BE2C (cell line): ENCODE data around the gene GZF1.

Source experiments
- DNase-seq: peaks from one replicate; pipeline ENCODE4 v3.0.0-alpha.2; 2020
- H3K27me3 ChIP-seq: fragments of 250-450 bp; sonication (Bioruptor Pico); 2 replicates; pipeline ENCODE4 v1.5.1; 2020; ENCODE audit warnings: mild to moderate bottlenecking
- H3K36me3 ChIP-seq: fragments of 250-450 bp; sonication (Bioruptor Pico); 2 replicates; pipeline ENCODE4 v1.5.1; 2020; ENCODE audit warnings: mild to moderate bottlenecking
- H3K4me1 ChIP-seq: fragments of 250-450 bp; sonication (Bioruptor Pico); 2 replicates; pipeline ENCODE4 v1.5.1; 2020
- H3K4me3 ChIP-seq: 2 replicates; pipeline ENCODE4 v1.5.1; 2011; ENCODE audit warnings: low read depth, low read length
- H3K9me3 ChIP-seq: fragments of 250-450 bp; sonication (Bioruptor Pico); 2 replicates; pipeline ENCODE4 v1.5.1; 2020
- TF ChIP-seq, protein P1 (sequence below): IDR thresholded peaks from 2 replicates; pipeline ENCODE4 v1.5.1; 2012; ENCODE audit warnings: mild to moderate bottlenecking, low read depth, low read length

Gene GZF1

DNA sequence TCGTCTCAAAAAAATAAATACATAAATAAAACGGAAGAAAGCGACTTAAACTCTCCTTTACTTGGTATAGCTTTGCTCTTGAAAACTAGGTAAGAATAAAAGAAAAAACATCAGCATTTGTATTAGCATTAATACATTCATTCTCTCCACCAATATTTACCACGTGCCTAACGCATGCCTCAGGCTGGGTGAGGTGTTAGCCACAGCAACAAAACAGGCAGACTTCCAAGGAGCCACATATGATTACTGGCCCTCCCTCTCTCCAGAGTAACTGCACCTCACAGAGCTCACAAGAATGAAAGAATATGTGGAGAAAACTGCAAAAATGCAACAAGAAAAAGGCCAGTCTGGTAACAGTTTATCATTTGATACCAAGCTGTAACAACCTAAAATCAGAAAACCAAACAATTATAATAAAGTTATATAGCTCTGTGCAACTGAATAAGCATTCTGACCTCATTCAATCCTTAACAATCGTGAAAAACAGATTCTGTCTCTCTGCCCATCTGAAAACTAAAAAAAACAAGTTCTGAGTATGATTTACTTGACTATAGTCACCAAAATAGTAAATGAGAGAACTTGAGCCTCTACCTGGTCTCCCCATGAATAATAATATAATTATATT, 54.1 kb downstream of the GZF1 start:
- H3K9me3 ChIP-seq: no peaks in the 10 kb centered on the region
- no peaks in the 10 kb centered on the region for H3K27me3 ChIP-seq
- TF ChIP-seq, protein P1, sequence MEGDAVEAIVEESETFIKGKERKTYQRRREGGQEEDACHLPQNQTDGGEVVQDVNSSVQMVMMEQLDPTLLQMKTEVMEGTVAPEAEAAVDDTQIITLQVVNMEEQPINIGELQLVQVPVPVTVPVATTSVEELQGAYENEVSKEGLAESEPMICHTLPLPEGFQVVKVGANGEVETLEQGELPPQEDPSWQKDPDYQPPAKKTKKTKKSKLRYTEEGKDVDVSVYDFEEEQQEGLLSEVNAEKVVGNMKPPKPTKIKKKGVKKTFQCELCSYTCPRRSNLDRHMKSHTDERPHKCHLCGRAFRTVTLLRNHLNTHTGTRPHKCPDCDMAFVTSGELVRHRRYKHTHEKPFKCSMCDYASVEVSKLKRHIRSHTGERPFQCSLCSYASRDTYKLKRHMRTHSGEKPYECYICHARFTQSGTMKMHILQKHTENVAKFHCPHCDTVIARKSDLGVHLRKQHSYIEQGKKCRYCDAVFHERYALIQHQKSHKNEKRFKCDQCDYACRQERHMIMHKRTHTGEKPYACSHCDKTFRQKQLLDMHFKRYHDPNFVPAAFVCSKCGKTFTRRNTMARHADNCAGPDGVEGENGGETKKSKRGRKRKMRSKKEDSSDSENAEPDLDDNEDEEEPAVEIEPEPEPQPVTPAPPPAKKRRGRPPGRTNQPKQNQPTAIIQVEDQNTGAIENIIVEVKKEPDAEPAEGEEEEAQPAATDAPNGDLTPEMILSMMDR: no peak
- no peak for DNase-seq
- no peak overlapping the region for H3K4me3 ChIP-seq
- no peaks in the 10 kb centered on the region for H3K4me1 ChIP-seq
- no peaks in the 10 kb centered on the region for H3K36me3 ChIP-seq

DNA sequence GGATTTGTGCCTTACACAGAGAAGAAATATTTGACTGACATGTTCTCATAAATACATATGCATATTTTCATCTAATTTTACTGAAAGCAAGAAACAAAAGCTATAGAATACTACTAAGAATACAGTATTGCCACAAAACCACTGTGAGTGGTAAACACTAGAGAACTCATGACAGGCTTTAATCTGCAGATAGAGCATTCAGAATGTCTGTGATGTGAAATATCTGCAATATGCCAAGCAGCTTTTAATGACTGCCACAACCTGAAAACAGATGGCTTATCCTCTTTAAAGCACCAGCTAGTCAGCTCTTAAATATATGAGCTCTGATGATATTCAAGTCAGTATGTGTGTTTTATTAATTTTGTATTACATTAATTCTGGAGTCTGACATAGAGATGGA, 55.9 kb downstream of the GZF1 start:
- TF ChIP-seq, protein P1: no peak
- Histone ChIP-seq H3K9me3 (no peaks in the 10 kb centered on the region), H3K27me3 (no peaks in the 10 kb centered on the region), H3K4me1 (no peaks in the 10 kb centered on the region), H3K36me3 (no peaks in the 10 kb centered on the region), H3K4me3 (no peak overlapping the region)
- no peak for DNase-seq

DNA sequence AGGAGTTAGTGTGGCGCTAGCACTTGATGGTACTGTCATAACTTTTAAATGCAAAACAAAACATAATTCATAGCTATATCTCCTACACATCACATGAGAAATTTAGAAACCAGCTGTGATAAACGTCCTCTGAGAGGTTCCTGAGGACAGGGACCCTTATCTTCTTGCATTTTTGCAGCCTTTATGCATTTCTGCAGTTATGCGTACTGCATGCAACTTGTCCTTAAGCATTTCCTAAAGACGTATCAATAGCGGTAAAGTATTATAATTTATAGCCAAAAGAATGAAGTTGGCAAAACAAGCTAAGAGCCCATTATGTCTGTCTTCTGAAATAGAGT, 57.6 kb downstream of the GZF1 start:
- TF ChIP-seq, protein P1: no peak
- Histone ChIP-seq H3K27me3 (no peaks in the 10 kb centered on the region), H3K4me3 (peak overlapping the region; percentile 86), H3K9me3 (no peaks in the 10 kb centered on the region), H3K36me3 (no peaks in the 10 kb centered on the region), H3K4me1 (no peaks in the 10 kb centered on the region)
- DNase-seq: no peak

DNA sequence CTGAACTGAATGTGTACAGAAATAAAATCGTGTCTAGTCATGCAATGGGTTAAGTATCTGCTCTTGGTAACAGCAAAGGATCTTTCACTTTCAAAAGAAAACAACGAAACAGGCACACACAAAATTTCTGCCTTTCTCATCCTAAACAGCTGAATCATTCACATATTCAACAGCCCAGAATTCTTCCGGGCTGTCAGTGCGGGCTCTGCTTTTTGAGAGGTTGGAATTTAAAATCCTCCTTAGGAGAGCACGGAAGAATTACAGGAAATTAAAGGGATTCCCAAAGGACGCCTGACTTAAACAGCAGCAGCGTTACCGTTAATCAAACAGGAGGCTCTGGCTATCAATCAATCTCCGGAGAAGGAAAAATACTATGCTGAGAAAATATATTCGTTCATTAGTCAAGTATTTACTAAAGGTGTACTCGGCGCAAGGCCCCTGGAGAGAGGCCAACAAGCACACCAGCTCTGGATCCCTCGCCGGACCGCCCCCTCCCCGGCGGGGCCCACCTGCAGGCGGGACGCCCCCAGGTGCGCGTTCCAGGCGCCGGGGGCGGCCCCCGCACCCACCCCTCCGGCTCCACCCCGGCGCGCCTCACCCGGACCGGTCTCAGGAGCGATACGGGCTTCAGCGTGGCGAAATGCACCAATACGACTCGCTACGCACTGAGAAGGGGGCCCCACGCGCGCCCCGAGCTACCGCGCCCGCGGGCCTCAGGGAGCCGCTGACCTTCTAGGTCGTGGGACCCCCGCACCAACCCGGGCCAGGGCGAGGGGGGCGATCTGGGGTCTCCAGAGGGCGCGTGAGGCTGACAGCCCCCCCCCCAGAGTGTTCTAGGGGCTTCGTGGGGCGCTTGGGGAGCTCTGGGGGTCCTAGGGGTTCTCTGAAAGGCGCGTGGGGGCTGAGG, 58.3 kb downstream of the GZF1 start:
- TF ChIP-seq, protein P1: no peak
- DNase-seq: peak; percentile 23
- H3K36me3 ChIP-seq: no peaks in the 10 kb centered on the region

DNA sequence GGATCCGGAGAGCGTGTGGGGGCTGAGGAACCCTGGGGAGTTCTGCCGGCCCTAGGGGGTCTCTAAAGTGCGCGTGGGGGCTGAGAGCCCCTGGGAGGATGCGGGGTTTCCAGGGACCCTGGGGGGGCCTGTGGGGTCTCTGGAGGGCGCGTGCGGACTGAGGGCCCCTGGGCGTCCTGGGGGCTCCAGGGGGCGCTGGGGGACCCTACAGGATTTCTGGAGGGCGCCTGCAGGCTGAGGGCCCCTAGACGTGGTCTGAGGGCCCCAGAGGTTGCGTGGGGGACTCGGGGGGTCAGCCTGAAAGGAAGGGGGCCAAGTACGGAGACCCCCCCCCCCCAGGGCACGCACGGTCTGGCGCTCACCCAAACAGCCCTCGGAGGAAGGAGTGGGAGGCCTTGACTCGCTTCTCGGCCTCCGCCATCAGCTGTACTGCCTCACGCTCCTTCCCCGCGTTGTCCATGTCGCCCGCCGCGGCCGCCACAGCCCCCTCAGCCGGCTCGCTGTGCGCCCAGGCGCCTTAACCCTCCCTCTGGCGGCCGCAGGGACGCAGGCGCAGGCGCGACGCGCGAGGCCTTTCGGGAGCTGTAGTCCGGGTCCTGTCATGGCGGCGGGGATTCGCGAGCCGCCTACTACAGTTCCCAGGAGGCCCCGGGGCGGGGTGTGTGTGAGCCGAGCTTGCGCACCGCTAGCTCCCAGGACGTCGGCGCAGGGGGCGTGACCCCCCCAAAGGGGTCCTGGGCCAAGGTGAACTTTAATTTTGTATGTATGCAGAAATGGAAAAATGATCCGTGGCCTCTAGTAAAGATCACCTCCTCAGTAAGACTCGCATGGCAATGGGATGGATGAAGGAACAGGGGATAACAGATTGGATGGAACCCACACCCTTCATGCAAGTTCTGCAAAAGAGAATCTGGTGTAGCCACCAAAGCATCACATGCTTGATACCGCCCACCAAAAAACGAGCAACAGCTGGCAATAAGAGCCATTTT, 59.3 kb downstream of the GZF1 start, which contains the start of gene NAPB:
TSS of gene NAPB (minus strand) at position 546 of the 989 bp plus-strand sequence. CDS start at position 460, 86 bp downstream.
- no peaks in the 10 kb centered on the region for H3K4me1 ChIP-seq
- no peaks in the 10 kb centered on the region for H3K27me3 ChIP-seq
- no peaks in the 10 kb centered on the region for H3K36me3 ChIP-seq
- no peaks in the 10 kb centered on the region for H3K9me3 ChIP-seq
- peak; percentile 97 for DNase-seq
- TF ChIP-seq, protein P1: peak; percentile 38
- peak within 1 kb of the TSS; percentile 86 for H3K4me3 ChIP-seq

More for the DNA sequence above, 58.3 kb downstream of the GZF1 start:
- Histone ChIP-seq H3K4me1 (no peaks in the 10 kb centered on the region), H3K9me3 (no peaks in the 10 kb centered on the region), H3K4me3 (peak overlapping the region; percentile 86), H3K27me3 (no peaks in the 10 kb centered on the region)
